Osteocyte (in vitro differentiated cells): ENCODE measurements around the gene SV2B. TPM values are rescaled to one million over a fixed set of nuclear protein-coding genes. Genes with fewer than 3 reads are reported as not detected.
A peak's percentile ranks its signal among the peaks of the same experiment; 100 is the strongest.

Experiments used
- DNase-seq: peaks from one replicate; pipeline ENCODE4 v3.0.0; 2021; ENCODE audit warnings: mixed read lengths; ENCODE audit not compliant: unreplicated experiment; ENCODE audit errors: extremely low spot score
- H3K27ac Mint-ChIP-seq: one replicate; pipeline ENCODE4 v1.8.0; 2021; ENCODE audit warnings: mild to moderate bottlenecking, mixed read lengths; ENCODE audit not compliant: unreplicated experiment
- H3K27me3 Mint-ChIP-seq: one replicate; pipeline ENCODE4 v1.8.0; 2021; ENCODE audit warnings: mixed read lengths; ENCODE audit not compliant: unreplicated experiment
- H3K36me3 Mint-ChIP-seq: one replicate; pipeline ENCODE4 v1.8.0; 2021; ENCODE audit warnings: mixed read lengths; ENCODE audit not compliant: unreplicated experiment
- H3K4me1 Mint-ChIP-seq: one replicate; pipeline ENCODE4 v1.8.0; 2021; ENCODE audit warnings: mixed read lengths; ENCODE audit not compliant: unreplicated experiment
- H3K4me3 Mint-ChIP-seq: one replicate; pipeline ENCODE4 v1.8.0; 2021; ENCODE audit warnings: mild to moderate bottlenecking, moderate library complexity, mixed read lengths; ENCODE audit not compliant: unreplicated experiment
- H3K9me3 Mint-ChIP-seq: one replicate; pipeline ENCODE4 v1.8.0; 2021; ENCODE audit warnings: mixed read lengths; ENCODE audit not compliant: unreplicated experiment
- CTCF ChIP-seq: fragments of 200-600 bp; sonication (generic); IDR thresholded peaks from 2 replicates; pipeline ENCODE4 v1.5.0; 2021; ENCODE audit warnings: antibody characterized with exemption, mild to moderate bottlenecking, moderate library complexity
- total RNA-seq: library from RNA; stranded (reverse); gene quantifications from 2 replicates; pipeline ENCODE4 v1.2.1, GENCODE V29; 2021

SV2B gene
- total RNA-seq, 1 donor from 2014 or later, result not detected

- H3K4me3 Mint-ChIP-seq, result no peak overlapping the region
- H3K4me1 Mint-ChIP-seq, result no peaks in the 10 kb centered on the region
- DNase-seq, result no peak
- no peaks in the 10 kb centered on the region for H3K27me3 Mint-ChIP-seq
- H3K36me3 Mint-ChIP-seq, result no peaks in the 10 kb centered on the region
- H3K9me3 Mint-ChIP-seq, result no peaks in the 10 kb centered on the region
- no peak overlapping the region for H3K27ac Mint-ChIP-seq
- no peak for TF ChIP-seq CTCF
Measured at GRCh38 chr15:91151781-91152563, 51.9 kb downstream of the SV2B start.

GRCh38 chr15:91152896-91153581, 53.0 kb downstream of the SV2B start:
- Mint-ChIP-seq H3K4me3 (no peak overlapping the region), H3K9me3 (no peaks in the 10 kb centered on the region), H3K4me1 (no peaks in the 10 kb centered on the region), H3K27ac (no peak overlapping the region), H3K27me3 (no peaks in the 10 kb centered on the region), H3K36me3 (no peaks in the 10 kb centered on the region)
- TF ChIP-seq CTCF, result no peak
- DNase-seq, result peak; percentile 53

- H3K9me3 Mint-ChIP-seq, result no peaks in the 10 kb centered on the region
- H3K4me3 Mint-ChIP-seq, result no peak overlapping the region
- H3K4me1 Mint-ChIP-seq, result no peaks in the 10 kb centered on the region
- no peaks in the 10 kb centered on the region for H3K27me3 Mint-ChIP-seq
- H3K27ac Mint-ChIP-seq, result no peak overlapping the region
- TF ChIP-seq CTCF, result no peak
- no peaks in the 10 kb centered on the region for H3K36me3 Mint-ChIP-seq
- DNase-seq, result no peak
Measured at GRCh38 chr15:91153954-91154353, 53.9 kb downstream of the SV2B start.

- no peak for TF ChIP-seq CTCF
- H3K36me3 Mint-ChIP-seq, result no peaks in the 10 kb centered on the region
- no peaks in the 10 kb centered on the region for H3K4me1 Mint-ChIP-seq
- no peak overlapping the region for H3K4me3 Mint-ChIP-seq
- H3K9me3 Mint-ChIP-seq, result no peaks in the 10 kb centered on the region
- no peaks in the 10 kb centered on the region for H3K27me3 Mint-ChIP-seq
- DNase-seq, result no peak
- H3K27ac Mint-ChIP-seq, result no peak overlapping the region
Measured at GRCh38 chr15:91156175-91156726, 56.2 kb downstream of the SV2B start.
